K562 (cell line): Measurements from ENCODE around the gene BTBD2. TPM values are rescaled to one million over a fixed set of nuclear protein-coding genes. Genes with fewer than 3 reads are reported as not detected.

Experiments
- ATAC-seq: fragments of 200-7000 bp; cut with Tn5 transposase; 3 replicates; pipeline ENCODE4 v1.9.1; 2020; ENCODE audit warnings: moderate library complexity
- BruUV-seq: library from RNA; stranded (reverse); fragments of 400-500 nt; replicated peaks from 2 replicates; lab custom pipeline; 2021; lab: Mats Ljungman, UMichigan
- CTCF ChIA-PET: fragments of 300-600 bp; formaldehyde crosslinking; extraction: SDS; loops from one replicate; lab custom pipeline; 2021; ENCODE audit warnings: low intra/inter-chr PET ratio; lab: Yijun Ruan, JAX
- POLR2A ChIA-PET: fragments of 300-600, 350-650 bp; sonication (Branson Sonifier 250); formaldehyde crosslinking; extraction: SDS; loops from one replicate; lab custom pipeline; 2021; ENCODE audit warnings: antibody characterized with exemption, inconsistent platforms; lab: Yijun Ruan, JAX
- DNase-seq, 4 experiments: peaks; one replicate each; pipeline versions ENCODE4 v3.0.0 to v3.0.0-alpha.2; 2011 to 2018; ENCODE audit warnings: low spot score in 3 of 4, mixed read lengths in 3 of 4; ENCODE audit errors: extremely low read depth in 1 of 4
- FAIRE-seq: peaks from 2 replicates; lab custom pipeline; 2011; peaks lifted over from hg19 to GRCh38; lab: Jason Lieb, UNC
- H2AFZ ChIP-seq: 2 replicates; pipeline ENCODE4 v1.6.0; 2011; ENCODE audit warnings: low read depth, low read length, control low read depth, inconsistent platforms
- H3K27ac ChIP-seq: fragments of 200-600 bp; 3 replicates; pipeline ENCODE4 v1.8.0; 2011; ENCODE audit warnings: low read depth, mild to moderate bottlenecking, control low read depth, inconsistent platforms, low read length, moderate library complexity, mixed read lengths; ENCODE audit errors: extremely low read depth
- H3K27me3 ChIP-seq, 2 experiments: fragments of 300-600 bp in 1 of 2; 2 replicates in 1 of 2; 3 replicates in 1 of 2; pipeline versions ENCODE4 v1.6.0 to v1.8.0; 2011; ENCODE audit warnings: inconsistent platforms in 2 of 2, low read length in 2 of 2, mild to moderate bottlenecking in 1 of 2, mixed read lengths in 1 of 2, moderate library complexity in 1 of 2; ENCODE audit not compliant: control insufficient read depth in 2 of 2, insufficient read depth in 2 of 2
- H3K36me3 ChIP-seq: fragments of 300-600 bp; 3 replicates; pipeline ENCODE4 v1.8.0; 2011; ENCODE audit warnings: mild to moderate bottlenecking, low read length, inconsistent platforms; ENCODE audit not compliant: control insufficient read depth, insufficient read depth
- H3K4me1 ChIP-seq, 2 experiments: fragments of 200-600 bp in 1 of 2; replicated peaks in 1 of 2; 2 replicates in 1 of 2; 3 replicates in 1 of 2; pipeline versions ENCODE4 v1.5.1 to v1.8.0; 2011; ENCODE audit warnings: inconsistent platforms in 2 of 2, low read length in 2 of 2, mild to moderate bottlenecking in 1 of 2, mixed read lengths in 1 of 2, moderate library complexity in 1 of 2; ENCODE audit not compliant: control insufficient read depth in 2 of 2, insufficient read depth in 2 of 2
- H3K4me2 ChIP-seq: 2 replicates; pipeline ENCODE4 v1.6.1; 2011; ENCODE audit warnings: low read length, control low read depth, inconsistent platforms, mixed read lengths; ENCODE audit not compliant: insufficient read depth
- H3K4me3 ChIP-seq: fragments of 200-600 bp; sonication (generic), shearing (Covaris generic); 2 replicates; pipeline ENCODE4 v1.5.1; 2016; ENCODE audit warnings: control low read depth, inconsistent platforms
- H3K79me2 ChIP-seq: fragments of 200-600 bp; 3 replicates; pipeline ENCODE4 v1.8.0; 2011; ENCODE audit warnings: low read length, inconsistent platforms; ENCODE audit not compliant: control insufficient read depth, insufficient read depth
- H3K9ac ChIP-seq, 2 experiments: 2 replicates each; pipeline versions ENCODE4 v1.6.0 to v1.6.1; 2011; ENCODE audit warnings: low read depth in 2 of 2, low read length in 2 of 2, control low read depth in 1 of 2, inconsistent platforms in 1 of 2, mild to moderate bottlenecking in 1 of 2, mixed read lengths in 1 of 2; ENCODE audit not compliant: insufficient read depth in 1 of 2
- H3K9me1 ChIP-seq: one replicate; pipeline ENCODE4 v1.6.0; 2011; ENCODE audit warnings: inconsistent platforms, mild to moderate bottlenecking, low read length, moderate library complexity; ENCODE audit not compliant: control insufficient read depth, insufficient read depth
- H3K9me3 ChIP-seq: replicated peaks from 2 replicates; pipeline ENCODE4 v1.5.1; 2011; ENCODE audit warnings: low read depth, low read length, inconsistent platforms; ENCODE audit not compliant: control insufficient read depth, insufficient read depth
- H4K20me1 ChIP-seq: replicated peaks from 2 replicates; pipeline ENCODE4 v1.6.1; 2011; ENCODE audit warnings: low read length, inconsistent platforms, mixed read lengths; ENCODE audit not compliant: control insufficient read depth, insufficient read depth
- KAT7 ChIP-seq: sonication (generic); formaldehyde crosslinking; IDR thresholded peaks from 2 replicates; pipeline ENCODE4 v1.8.0; 2022; ENCODE audit warnings: missing genetic modification reagents, mild to moderate bottlenecking, borderline replicate concordance
- RBM15 ChIP-seq: fragments of 200-400 bp; formaldehyde crosslinking; IDR thresholded peaks from 2 replicates; pipeline ENCODE4 v1.6.1; 2018; ENCODE audit warnings: mild to moderate bottlenecking, low read length, moderate library complexity; ENCODE audit not compliant: insufficient read depth
- WGBS: fragments of 100-300 bp; shearing (Covaris generic); methylation state at CpG from one replicate; pipeline ENCODE4 v1.1.6; 2016; ENCODE audit warnings: low coverage, mixed read lengths; ENCODE audit not compliant: insufficient coverage; ENCODE audit errors: missing lambda C conversion rate; 5-methylcytosine and 5-hydroxymethylcytosine counted together
- in situ Hi-C: fragments of 300-500 bp; cut with MboI; formaldehyde crosslinking; loops from 4 replicates; pipeline ENCODE4 v1.15.0; 2018; ENCODE audit warnings: inconsistent platforms, mixed read lengths
- intact Hi-C: fragments of 100-400 bp; cut with micrococcal nuclease; formaldehyde crosslinking; loops from 2 replicates; pipeline ENCODE4 v1.14.2; 2022
- polyA plus RNA-seq, 8 experiments: library from polyadenylated mRNA; depleted of rRNA in 4 of 8; stranded (reverse) in 5 of 8; unstranded in 3 of 8; fragments of >200 nt; fragmentation: Nextera tagmentation in 2 of 8; fragmentation: Illumina TruSeq in 1 of 8; extraction: Ambion mirVana in 2 of 8; extraction: Trizol in 1 of 8; gene quantifications; 2 replicates each; pipeline versions ENCODE4 v1.2.1 to v1.2.3, GENCODE V29; 2011 to 2014; ENCODE audit warnings: inconsistent platforms in 1 of 8, missing spikeins in 1 of 8
- total RNA-seq, 7 experiments: library from RNA; depleted of rRNA in 6 of 7; stranded (reverse); fragments of >200 nt in 6 of 7; fragmentation: Illumina TruSeq in 2 of 7; extraction: Trizol in 2 of 7; gene quantifications; 2 replicates each; pipeline versions ENCODE4 v1.2.1 to v1.2.3, GENCODE V29; 2011 to 2021; ENCODE audit warnings: low replicate concordance in 1 of 7

BTBD2 gene
- total and polyA plus RNA-seq, 9 of the 15 experiments (the other 6 are each of a cell fraction or from before 2014, with no cell fraction given) = 0.10 to 15.6 (median 6.9) TPM

- in situ Hi-C loops = no loop called here
- Histone ChIP-seq H4K20me1 (peaks cover 38% of the 10 kb centered on the region), H3K4me1 (peaks cover 20 to 80% of the 10 kb centered on the region in 2 experiments), H2AFZ (no peak overlapping the region), H3K27me3 (no peaks in the 10 kb centered on the region), H3K4me2 (peak overlapping the region; percentile 89), H3K9me3 (no peaks in the 10 kb centered on the region), H3K9ac (peak overlapping the region; percentile 61 to 98; a peak in 3 of 4 replicates), H3K36me3 (peaks cover 19% of the 10 kb centered on the region; the same call in 1 of the 3 replicates), H3K79me2 (peaks cover 75% of the 10 kb centered on the region), H3K4me3 (peak overlapping the region; percentile 91), H3K27ac (peak overlapping the region; percentile 85; the same call in 2 of the 3 replicates), H3K9me1 (peaks cover 5% of the 10 kb centered on the region)
- intact Hi-C loops = no loop called here
- WGBS = 24% methylated on average over 17 of the region's 21 CpGs
- POLR2A ChIA-PET = interaction anchor here (0.6 to 1.2 kb wide), 3 partner anchors 8 to 90 kb away, joined by 3 to 4 read pairs (median 3); no protein-coding TSS in a partner anchor
- FAIRE-seq = no peak
- CTCF ChIA-PET = no interaction called here
- peak; percentile 56; the same call in 1 of the 2 replicates for TF ChIP-seq KAT7 (CRISPR knock-in tag)
- TF ChIP-seq RBM15 = no peak
- ATAC-seq = no peak
- no TSS peak for BruUV-seq
- peak in 1 of 4 experiments; percentile 22 for DNase-seq
These were observed 72.5 kb downstream of the BTBD2 start for GRCh38 chr19:1942934-1943555.
